Caco-2 (cell line): ENCODE data around the gene KIF25. TPM values are rescaled to one million over a fixed set of nuclear protein-coding genes. Genes with fewer than 3 reads are reported as not detected.

ENCODE experiments used
- BruUV-seq: library from RNA; stranded (reverse); fragments of 400-500 nt; replicated peaks from 2 replicates; lab custom pipeline; 2021; lab: Mats Ljungman, UMichigan
- CTCF ChIA-PET: fragments of 300-600 bp; sonication (Branson Sonifier 250); formaldehyde crosslinking; loops from one replicate; lab custom pipeline; 2022; ENCODE audit warnings: antibody characterized with exemption; lab: Charles Lee
- POLR2A ChIA-PET: fragments of 300-600 bp; sonication (Branson Sonifier 250); formaldehyde crosslinking; loops from one replicate; lab custom pipeline; 2022; ENCODE audit warnings: antibody characterized with exemption; lab: Charles Lee
- DNase-seq, 2 experiments: peaks; one replicate each; pipeline versions ENCODE4 v3.0.0 to v3.0.0-alpha.2; 2020 to 2022
- H3K27me3 ChIP-seq: replicated peaks from 2 replicates; pipeline ENCODE4 v1.6.0; 2011; ENCODE audit warnings: low read length; ENCODE audit not compliant: control insufficient read depth, insufficient read depth
- H3K36me3 ChIP-seq: 2 replicates; pipeline ENCODE4 v1.5.1; 2011; ENCODE audit warnings: low read length; ENCODE audit not compliant: control insufficient read depth, insufficient read depth
- H3K4me1 ChIP-seq: fragments of 250-450 bp; sonication (Bioruptor Pico); 2 replicates; pipeline ENCODE4 v1.5.1; 2020; ENCODE audit warnings: mild to moderate bottlenecking
- H3K4me3 ChIP-seq: 2 replicates; pipeline ENCODE4 v1.5.1; 2011; ENCODE audit warnings: low read depth, mild to moderate bottlenecking, control low read depth, low read length
- H3K9me3 ChIP-seq: fragments of 250-450 bp; sonication (Bioruptor Pico); 2 replicates; pipeline ENCODE4 v1.5.1; 2020; ENCODE audit warnings: mild to moderate bottlenecking, moderate library complexity
- H3K27ac Mint-ChIP-seq: one replicate; pipeline ENCODE4 v1.8.0; 2022; ENCODE audit warnings: mixed read lengths; ENCODE audit not compliant: unreplicated experiment
- H3K27me3 Mint-ChIP-seq: one replicate; pipeline ENCODE4 v1.8.0; 2022; ENCODE audit warnings: mixed read lengths; ENCODE audit not compliant: insufficient read depth, unreplicated experiment
- H3K36me3 Mint-ChIP-seq: one replicate; pipeline ENCODE4 v1.8.0; 2022; ENCODE audit warnings: mild to moderate bottlenecking, mixed read lengths; ENCODE audit not compliant: insufficient read depth, unreplicated experiment
- H3K4me1 Mint-ChIP-seq: one replicate; pipeline ENCODE4 v1.8.0; 2022; ENCODE audit warnings: low read depth, mixed read lengths; ENCODE audit not compliant: unreplicated experiment
- H3K4me3 Mint-ChIP-seq: one replicate; pipeline ENCODE4 v1.8.0; 2022; ENCODE audit warnings: mild to moderate bottlenecking, moderate library complexity, mixed read lengths; ENCODE audit not compliant: unreplicated experiment
- H3K9me3 Mint-ChIP-seq: one replicate; pipeline ENCODE4 v1.8.0; 2022; ENCODE audit warnings: mixed read lengths; ENCODE audit not compliant: unreplicated experiment
- intact Hi-C: fragments of 100-400 bp; cut with micrococcal nuclease; formaldehyde crosslinking; loops from one replicate; pipeline ENCODE4 v1.10.0; 2022; ENCODE audit not compliant: unreplicated experiment
- total RNA-seq: library from RNA; stranded (reverse); gene quantifications from 2 replicates; pipeline ENCODE4 v1.2.3, GENCODE V29; 2022
- TF ChIP-seq, protein P1 (sequence below), 2 experiments: fragments of 200-600 bp in 1 of 2; IDR thresholded peaks; 1 replicate in 1 of 2; 2 replicates in 1 of 2; pipeline versions ENCODE4 v1.5.1 to v1.8.0; 2011 to 2022; ENCODE audit warnings: antibody characterized with exemption in 1 of 2, control low read depth in 1 of 2, inconsistent platforms in 1 of 2, low read depth in 1 of 2, low read length in 1 of 2, mild to moderate bottlenecking in 1 of 2, moderate library complexity in 1 of 2; ENCODE audit not compliant: insufficient read depth in 1 of 2, severe bottlenecking in 1 of 2, unreplicated experiment in 1 of 2

The KIF25 gene
- total RNA-seq, 1 experiment from 2014 or later: not detected

GRCh38 chr6:167995302-167995701 is 2.2 kb upstream of the KIF25 start:
- CTCF ChIA-PET: no interaction called here
- H3K9me3 Mint-ChIP-seq: no peaks in the 10 kb centered on the region
- intact Hi-C loops: no loop called here
- TF ChIP-seq, protein P1, sequence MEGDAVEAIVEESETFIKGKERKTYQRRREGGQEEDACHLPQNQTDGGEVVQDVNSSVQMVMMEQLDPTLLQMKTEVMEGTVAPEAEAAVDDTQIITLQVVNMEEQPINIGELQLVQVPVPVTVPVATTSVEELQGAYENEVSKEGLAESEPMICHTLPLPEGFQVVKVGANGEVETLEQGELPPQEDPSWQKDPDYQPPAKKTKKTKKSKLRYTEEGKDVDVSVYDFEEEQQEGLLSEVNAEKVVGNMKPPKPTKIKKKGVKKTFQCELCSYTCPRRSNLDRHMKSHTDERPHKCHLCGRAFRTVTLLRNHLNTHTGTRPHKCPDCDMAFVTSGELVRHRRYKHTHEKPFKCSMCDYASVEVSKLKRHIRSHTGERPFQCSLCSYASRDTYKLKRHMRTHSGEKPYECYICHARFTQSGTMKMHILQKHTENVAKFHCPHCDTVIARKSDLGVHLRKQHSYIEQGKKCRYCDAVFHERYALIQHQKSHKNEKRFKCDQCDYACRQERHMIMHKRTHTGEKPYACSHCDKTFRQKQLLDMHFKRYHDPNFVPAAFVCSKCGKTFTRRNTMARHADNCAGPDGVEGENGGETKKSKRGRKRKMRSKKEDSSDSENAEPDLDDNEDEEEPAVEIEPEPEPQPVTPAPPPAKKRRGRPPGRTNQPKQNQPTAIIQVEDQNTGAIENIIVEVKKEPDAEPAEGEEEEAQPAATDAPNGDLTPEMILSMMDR (IDR thresholded peaks at IDR 0.05; ENCODE audit: insufficient read depth in 1 of 2, low read depth in 1 of 2, low read length in 1 of 2, severe bottlenecking in 1 of 2, unreplicated experiment in 1 of 2): no peak
- no peaks in the 10 kb centered on the region for H3K4me1 Mint-ChIP-seq
- Histone ChIP-seq H3K4me3 (no peak overlapping the region), H3K4me1 (no peaks in the 10 kb centered on the region), H3K9me3 (no peaks in the 10 kb centered on the region), H3K27me3 (no peaks in the 10 kb centered on the region), H3K36me3 (no peaks in the 10 kb centered on the region)
- no peaks in the 10 kb centered on the region for H3K27me3 Mint-ChIP-seq
- no peak for DNase-seq
- no peaks in the 10 kb centered on the region for H3K36me3 Mint-ChIP-seq
- no peak overlapping the region for H3K27ac Mint-ChIP-seq
- BruUV-seq: no TSS peak
- POLR2A ChIA-PET: no interaction called here
- no peak overlapping the region for H3K4me3 Mint-ChIP-seq

- H3K9me3 ChIP-seq: no peaks in the 10 kb centered on the region
- no peaks in the 10 kb centered on the region for H3K36me3 ChIP-seq
- no peak overlapping the region for H3K4me3 Mint-ChIP-seq
- DNase-seq: no peak
- no peak overlapping the region for H3K27ac Mint-ChIP-seq
- H3K36me3 Mint-ChIP-seq: no peaks in the 10 kb centered on the region
- H3K27me3 ChIP-seq: no peaks in the 10 kb centered on the region
- H3K9me3 Mint-ChIP-seq: no peaks in the 10 kb centered on the region
- TF ChIP-seq, protein P1 (IDR thresholded peaks at IDR 0.05; ENCODE audit: insufficient read depth in 1 of 2, low read depth in 1 of 2, low read length in 1 of 2, severe bottlenecking in 1 of 2, unreplicated experiment in 1 of 2): no peak
- CTCF ChIA-PET: no interaction called here
- no peaks in the 10 kb centered on the region for H3K4me1 ChIP-seq
- no peaks in the 10 kb centered on the region for H3K4me1 Mint-ChIP-seq
- no peaks in the 10 kb centered on the region for H3K27me3 Mint-ChIP-seq
- no TSS peak for BruUV-seq
- H3K4me3 ChIP-seq: no peak overlapping the region
- POLR2A ChIA-PET: no interaction called here
- intact Hi-C loops: no loop called here
Observed at GRCh38 chr6:167995731-167996151, 1.7 kb upstream of the KIF25 start.

GRCh38 chr6:167996424-167997199 is 859 bp upstream of the KIF25 start:
- intact Hi-C loops: no loop called here

More at GRCh38 chr6:167996424-167997199, 859 bp upstream of the KIF25 start:
- Histone ChIP-seq H3K27me3 (no peaks in the 10 kb centered on the region), H3K9me3 (no peaks in the 10 kb centered on the region), H3K4me3 (no peak overlapping the region), H3K36me3 (no peaks in the 10 kb centered on the region), H3K4me1 (no peaks in the 10 kb centered on the region)
- no peak overlapping the region for H3K4me3 Mint-ChIP-seq
- no peaks in the 10 kb centered on the region for H3K4me1 Mint-ChIP-seq
- H3K9me3 Mint-ChIP-seq: no peaks in the 10 kb centered on the region
- H3K27me3 Mint-ChIP-seq: no peaks in the 10 kb centered on the region
- ChIA-PET CTCF (no interaction called here), POLR2A (no interaction called here)
- peaks cover 6% of the 10 kb centered on the region for H3K36me3 Mint-ChIP-seq
- no TSS peak for BruUV-seq
- TF ChIP-seq, protein P1 (IDR thresholded peaks at IDR 0.05; ENCODE audit: insufficient read depth in 1 of 2, low read depth in 1 of 2, low read length in 1 of 2, severe bottlenecking in 1 of 2, unreplicated experiment in 1 of 2): no peak
- no peak overlapping the region for H3K27ac Mint-ChIP-seq
- DNase-seq: no peak
